ENCODE results near the gene NAP1L5.

GRCh38 chr4:88742561-88742960 lies 44.9 kb upstream of the NAP1L5 start:
- TF ChIP-seq ISL1 (CRISPR knock-in tag; IDR thresholded peaks at IDR 0.05) (no peak), BACH2 (CRISPR knock-in tag; IDR thresholded peaks at IDR 0.05; ENCODE audit: borderline replicate concordance) (no peak), ZFP3 (CRISPR knock-in tag; IDR thresholded peaks at IDR 0.05) (no peak), PATZ1 (CRISPR knock-in tag; IDR thresholded peaks at IDR 0.05; ENCODE audit: borderline replicate concordance) (no peak), CSDC2 (CRISPR knock-in tag; IDR thresholded peaks at IDR 0.05) (no peak), ZC3H10 (CRISPR knock-in tag; IDR thresholded peaks at IDR 0.05) (no peak), PPARA (CRISPR knock-in tag; IDR thresholded peaks at IDR 0.05; ENCODE audit: borderline replicate concordance) (no peak), POU6F1 (CRISPR knock-in tag; IDR thresholded peaks at IDR 0.05; ENCODE audit: borderline replicate concordance, low read depth) (no peak), ZFP30 (CRISPR knock-in tag; IDR thresholded peaks at IDR 0.05) (no peak), GLIS3 (CRISPR knock-in tag; IDR thresholded peaks at IDR 0.05) (no peak), TOX (CRISPR knock-in tag; IDR thresholded peaks at IDR 0.05; ENCODE audit: borderline replicate concordance) (no peak), ARNTL (CRISPR knock-in tag; IDR thresholded peaks at IDR 0.05; ENCODE audit: borderline replicate concordance, low read depth) (no peak), CREB5 (CRISPR knock-in tag; IDR thresholded peaks at IDR 0.05; ENCODE audit: low read depth) (no peak)
